HG03135 (cell line): ENCODE results near the gene SLC9A8.
A peak's percentile ranks its signal among the peaks of the same experiment; 100 is the strongest.
"Not testable (repeated sequence)": the region's sequence is repeated elsewhere in the genome, so short reads cannot be mapped to it uniquely, and the experiment has no call there.

Experiments used
- ATAC-seq: cut with Tn5 transposase; IDR thresholded peaks from one replicate; pipeline ENCODE4 v1.9.1; 2021; ENCODE audit warnings: mild to moderate bottlenecking, moderate library complexity; ENCODE audit not compliant: unreplicated experiment

SLC9A8 gene, protein sequence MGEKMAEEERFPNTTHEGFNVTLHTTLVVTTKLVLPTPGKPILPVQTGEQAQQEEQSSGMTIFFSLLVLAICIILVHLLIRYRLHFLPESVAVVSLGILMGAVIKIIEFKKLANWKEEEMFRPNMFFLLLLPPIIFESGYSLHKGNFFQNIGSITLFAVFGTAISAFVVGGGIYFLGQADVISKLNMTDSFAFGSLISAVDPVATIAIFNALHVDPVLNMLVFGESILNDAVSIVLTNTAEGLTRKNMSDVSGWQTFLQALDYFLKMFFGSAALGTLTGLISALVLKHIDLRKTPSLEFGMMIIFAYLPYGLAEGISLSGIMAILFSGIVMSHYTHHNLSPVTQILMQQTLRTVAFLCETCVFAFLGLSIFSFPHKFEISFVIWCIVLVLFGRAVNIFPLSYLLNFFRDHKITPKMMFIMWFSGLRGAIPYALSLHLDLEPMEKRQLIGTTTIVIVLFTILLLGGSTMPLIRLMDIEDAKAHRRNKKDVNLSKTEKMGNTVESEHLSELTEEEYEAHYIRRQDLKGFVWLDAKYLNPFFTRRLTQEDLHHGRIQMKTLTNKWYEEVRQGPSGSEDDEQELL

DNA sequence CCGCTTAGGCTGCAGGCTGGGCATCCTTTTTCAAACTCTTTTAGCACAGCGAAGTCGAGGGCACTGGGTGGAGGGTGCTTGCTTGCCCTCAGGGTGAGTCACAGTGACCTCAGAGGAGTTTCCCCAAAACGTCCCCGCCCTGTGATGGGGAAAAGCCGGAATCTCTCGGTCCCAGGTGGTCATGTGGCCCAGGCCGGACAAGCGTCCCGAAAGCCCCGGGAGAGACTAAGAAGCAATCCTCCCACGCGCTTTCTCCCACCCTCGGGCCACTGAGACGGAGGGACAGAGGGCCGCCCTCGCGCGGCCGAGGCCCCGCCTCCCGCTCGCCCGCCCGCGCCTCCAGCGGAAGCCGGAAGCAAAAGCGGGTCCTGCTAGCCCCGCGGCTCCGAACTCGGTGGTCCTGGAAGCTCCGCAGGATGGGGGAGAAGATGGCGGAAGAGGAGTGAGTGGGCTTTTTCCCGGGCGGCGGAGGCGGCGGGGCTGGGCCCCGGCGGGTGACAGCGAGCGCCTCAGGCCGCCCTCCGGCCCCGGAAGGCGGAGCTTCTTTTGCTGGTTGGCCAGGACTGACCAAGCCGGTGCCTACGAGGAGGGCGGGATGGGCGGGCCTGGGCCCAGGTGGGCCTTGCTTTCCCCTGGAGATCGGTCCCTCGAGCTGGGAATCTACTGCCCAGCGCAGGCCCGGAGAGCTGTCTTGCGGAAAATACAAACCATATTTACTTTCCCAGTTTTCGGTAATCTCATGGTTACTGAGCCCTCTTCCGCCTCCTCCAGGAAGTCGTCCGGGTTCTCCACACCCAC is at the start of gene SLC9A8:
Gene SLC9A8 (plus strand): TSS at position 322 of the 798 bp plus-strand sequence. CDS start 95 bp downstream, at position 417.
- ATAC-seq = peak; percentile 83

DNA sequence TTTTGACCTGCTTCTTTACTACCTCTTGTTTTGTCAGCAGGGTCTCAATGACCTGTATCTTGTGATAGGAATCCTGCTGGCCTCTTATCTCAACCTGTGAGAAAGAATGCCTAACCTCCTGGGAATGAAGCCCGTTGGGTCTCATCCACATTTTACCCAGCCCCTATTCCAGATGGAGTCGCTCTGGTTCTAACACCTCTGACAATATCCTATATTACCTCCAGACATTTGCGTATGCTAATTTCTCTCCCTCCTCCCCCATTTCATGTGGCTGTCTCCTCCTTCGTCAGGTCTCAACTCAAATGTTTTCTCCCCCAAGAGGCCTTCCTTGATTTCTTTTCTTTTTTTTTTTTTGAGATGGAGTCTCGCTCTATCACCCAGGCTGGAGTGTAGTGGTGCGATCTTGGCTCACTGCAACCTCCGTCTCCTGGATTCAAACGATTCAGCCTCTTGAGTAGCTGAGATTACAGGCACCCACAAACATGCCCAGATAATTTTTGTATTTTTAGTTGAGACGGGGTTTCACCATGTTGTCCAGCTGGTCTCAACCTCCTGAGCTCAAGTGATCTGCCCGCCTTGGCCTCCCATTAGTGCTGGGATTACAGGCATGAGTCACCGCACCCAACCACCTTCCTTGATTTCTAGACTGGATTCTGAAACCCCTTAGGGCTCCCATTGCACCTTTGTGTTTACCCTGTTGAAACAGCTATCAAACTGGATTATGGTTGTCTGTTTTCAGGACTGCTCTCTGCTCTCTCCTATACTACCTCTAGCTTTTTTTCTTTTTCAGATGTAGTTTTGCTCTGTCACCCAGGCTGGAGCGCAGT is 49.5 kb upstream of the SLC9A8 start:
- ATAC-seq = no peak

DNA sequence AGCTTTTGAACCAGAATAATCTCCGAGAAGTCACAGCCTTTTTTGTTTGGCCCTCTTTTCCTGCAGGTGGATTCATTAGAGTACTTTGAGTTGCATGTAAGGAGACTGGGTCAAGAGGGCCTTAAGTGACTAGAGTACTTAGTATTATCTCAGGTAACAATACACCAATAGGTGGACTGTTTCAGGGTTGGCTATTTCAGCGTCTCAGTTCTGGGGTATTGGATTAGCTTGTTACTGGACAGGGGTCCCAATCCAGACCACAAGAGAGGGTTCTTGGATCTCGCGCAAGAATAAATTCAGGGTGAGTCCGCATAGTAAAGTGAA is 47.3 kb upstream of the SLC9A8 start:
- ATAC-seq = no peak

DNA sequence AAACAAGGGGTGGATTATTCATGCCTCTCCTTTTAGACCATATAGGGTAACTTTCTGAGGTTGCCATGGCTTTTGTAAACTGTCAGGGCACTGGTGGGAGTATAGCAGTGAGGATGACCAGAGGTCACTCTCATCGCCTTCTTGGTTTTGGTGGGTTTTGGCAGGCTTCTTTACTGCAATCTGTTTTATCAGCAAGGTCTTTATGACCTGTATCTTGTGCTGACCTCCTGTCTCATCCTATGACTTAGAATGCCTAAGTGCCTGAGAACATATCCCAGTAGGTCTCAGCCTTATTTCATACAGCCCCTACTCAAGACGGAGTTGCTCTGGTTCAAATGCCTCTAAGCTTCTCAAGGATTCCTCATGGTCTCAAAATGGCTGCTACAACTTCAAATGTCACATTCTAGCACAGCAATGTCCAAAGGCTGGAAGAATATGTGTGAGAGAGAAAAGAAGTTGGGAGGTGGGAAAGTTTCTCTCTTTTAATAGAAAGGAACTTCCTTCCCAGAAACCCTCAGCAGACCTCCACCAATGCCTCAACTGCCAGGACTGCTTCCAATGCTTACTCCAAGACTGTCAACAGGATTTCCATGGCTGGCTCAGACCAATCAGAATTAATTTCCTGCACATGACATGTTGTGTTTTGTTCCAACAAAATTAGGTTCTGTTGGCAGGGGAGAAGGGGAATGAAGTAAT is 46.6 kb upstream of the SLC9A8 start:
- no peak for ATAC-seq

DNA sequence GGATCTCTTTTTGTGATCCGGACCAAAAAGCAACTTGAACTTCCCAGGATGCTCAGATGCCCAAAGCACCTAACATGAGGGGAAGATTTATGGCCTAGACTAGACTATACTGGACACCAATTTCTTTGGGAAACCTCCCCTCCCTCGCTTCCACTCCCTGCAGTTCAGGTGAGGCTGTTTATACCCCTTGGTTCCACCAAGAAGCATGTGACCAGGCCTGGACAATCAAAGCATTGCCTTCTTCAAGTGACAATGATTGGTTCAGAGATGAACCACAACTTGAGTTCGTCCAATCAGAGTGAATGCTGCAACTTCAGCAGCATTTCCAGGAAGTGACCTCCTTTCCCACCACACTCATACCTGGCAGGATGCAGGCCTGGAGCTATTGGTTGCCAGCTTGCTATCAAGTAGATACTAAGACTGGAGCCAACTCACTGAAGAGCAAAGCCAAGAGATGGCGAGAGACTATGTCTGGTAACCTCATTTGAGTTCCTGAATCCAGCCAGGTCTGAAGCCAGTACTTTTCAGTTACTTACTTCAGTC is 45.6 kb upstream of the SLC9A8 start:
- no peak for ATAC-seq

DNA sequence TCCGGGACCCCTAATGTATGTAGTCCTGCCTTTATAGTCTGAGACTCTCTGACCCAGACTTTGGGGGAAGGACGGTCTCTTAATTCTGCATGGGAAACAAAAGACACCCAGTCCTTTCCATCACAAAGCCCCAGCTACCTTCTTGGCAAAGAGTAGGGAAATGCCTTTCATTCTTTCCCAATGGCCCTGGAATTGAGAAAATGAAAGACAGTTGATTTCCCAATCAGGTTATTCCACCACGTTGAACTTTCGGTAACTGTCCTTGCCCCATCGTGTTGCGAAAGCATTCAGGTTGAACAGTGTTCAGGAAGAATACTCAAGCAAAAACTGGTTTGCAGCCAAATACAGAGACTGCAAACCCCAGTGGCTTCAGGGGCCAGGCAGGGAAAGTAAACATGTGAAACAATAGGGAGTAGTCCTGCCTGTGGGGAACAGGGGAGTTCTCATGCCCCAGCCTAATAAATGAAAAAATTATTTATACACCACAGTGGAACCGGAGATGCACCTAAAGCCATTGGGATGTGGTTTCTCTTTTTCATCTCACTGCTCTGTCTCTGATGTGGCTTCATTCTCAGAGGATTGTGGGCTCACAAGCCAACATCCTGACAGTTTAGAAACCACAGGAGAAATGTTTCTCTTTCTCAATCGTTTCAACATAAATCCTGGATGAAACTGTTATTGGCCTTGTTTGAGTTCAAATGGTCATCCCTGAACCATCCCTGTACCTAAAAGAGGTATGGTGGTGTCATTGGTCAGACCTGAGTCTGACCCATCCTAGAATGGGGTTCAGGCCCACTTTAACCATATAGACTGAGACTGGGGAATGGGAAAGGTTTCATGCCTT is 44.2 kb upstream of the SLC9A8 start:
- no peak for ATAC-seq

DNA sequence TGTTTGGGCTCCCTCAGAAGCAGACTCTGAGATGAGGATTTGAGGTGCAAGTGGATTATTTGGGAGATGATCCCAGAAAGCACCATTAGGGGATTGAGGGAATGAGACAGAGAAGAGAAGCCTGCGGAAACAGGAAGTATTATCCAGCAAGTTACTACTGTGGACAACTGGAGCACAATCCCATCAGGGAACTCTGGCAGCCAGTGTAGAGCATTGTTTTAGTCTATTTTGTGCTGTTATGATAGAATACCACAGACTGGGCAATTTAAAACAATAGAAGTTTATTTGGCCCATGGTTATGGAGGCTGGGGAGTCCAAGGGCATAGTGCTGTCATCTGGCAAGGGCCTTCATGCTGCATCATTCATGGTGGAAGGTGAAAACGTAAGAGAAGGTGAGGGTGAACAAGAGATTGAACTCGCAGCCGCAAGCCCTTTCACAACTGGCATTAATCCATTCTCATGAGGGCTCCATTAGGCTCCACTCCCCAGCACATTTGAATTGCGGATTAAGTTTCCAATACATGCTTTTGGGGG is 43.5 kb upstream of the SLC9A8 start:
- no peak for ATAC-seq

DNA sequence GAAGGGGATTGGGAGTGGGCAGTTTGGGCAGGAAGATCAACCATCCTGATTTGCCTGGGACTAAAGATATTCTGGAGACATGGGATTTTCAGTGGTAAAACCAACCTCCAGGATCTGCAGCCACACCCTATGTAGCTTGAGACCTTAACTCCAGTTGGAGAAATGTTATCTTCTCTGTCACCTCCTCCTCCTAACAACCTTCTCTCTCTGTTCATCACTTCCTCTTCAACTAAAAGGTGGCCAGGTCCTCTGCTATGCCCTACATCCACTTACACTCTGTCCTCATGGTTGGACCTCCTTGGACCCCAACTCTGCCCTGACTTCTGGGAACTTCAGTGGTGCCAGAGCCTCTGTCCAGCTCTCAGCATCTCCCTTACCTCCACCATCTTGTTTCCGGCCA is 42.0 kb upstream of the SLC9A8 start:
- ATAC-seq = no peak

DNA sequence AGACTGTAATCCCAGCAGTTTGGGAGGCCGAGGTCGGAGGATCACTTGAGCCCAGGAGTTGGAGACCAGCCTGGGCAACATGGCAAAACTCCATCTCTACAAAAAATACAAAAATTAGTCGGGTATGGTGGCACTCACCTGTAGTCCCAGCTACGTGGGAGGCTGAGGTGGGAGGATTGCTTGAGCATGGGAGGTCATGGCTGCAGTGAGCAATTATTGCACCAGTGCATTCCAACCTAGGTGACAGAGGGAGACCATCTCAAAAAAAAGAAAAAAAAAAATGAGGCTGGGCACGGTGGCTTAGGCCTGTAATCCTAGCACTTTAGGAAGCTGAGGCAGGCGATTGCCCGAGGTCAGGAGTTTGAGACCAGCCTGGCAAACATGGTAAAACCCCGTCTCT is 38.4 kb upstream of the SLC9A8 start:
- ATAC-seq = not testable (repeated sequence)

DNA sequence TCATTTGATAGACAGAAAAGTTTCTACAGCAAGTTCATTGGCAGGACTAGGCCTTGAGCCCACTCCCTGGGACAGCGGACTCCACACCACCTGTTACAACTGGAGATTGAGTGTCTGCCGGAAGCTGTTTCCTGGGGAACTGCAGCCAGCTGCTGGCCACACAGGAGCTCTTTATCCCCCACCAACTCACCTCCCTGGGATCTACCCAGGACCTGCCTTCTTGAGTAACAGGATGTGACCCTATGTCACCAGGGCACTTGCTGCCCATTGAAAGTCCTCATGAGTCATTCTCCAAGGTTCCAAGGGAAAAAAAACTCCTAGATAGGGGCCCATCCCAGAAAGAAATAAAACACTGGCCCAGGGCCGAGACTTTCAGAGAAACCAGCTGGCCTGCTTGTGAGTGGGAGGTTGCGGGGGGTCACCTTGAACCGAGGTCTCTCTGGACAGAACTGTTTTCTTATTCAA is 37.4 kb upstream of the SLC9A8 start:
- no peak for ATAC-seq

DNA sequence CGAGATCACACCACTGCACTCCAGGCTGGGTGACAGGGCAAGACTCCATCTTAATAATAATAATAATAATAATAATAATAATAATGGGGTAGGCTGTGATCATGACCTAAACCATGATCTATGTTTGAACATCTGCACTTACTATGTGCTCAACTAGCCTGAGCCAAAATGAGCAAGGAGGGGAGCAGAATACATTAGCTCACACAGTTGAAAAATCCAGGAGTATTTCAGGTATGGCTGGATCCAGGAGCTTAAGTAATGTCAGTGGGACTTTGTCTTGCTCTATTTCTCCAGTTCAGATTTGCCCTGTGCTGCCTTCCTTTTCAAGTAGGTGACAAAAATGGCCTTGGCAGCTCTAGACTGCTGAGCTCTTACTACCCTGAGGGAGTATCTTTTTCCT is 32.7 kb upstream of the SLC9A8 start:
- no peak for ATAC-seq

DNA sequence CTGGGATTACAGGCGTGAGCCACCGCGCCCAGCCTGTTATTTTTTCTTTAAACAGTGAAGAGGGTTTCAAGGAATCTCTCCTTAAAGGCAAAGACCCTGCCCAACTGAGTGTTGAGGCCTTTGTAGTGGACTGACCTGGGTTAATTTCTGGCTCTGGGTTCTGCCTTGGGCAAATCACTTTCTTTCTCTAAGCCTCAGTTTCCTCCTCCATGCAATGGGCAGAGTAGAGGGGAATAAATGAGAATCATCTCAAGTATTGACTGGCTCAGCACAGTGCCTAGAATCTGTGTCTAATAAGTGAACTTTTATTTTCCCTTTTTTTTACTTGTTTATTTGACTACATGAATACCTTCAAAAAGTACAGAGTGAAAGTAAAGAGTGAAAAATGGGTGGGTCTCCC is 31.0 kb upstream of the SLC9A8 start:
- ATAC-seq = no peak

DNA sequence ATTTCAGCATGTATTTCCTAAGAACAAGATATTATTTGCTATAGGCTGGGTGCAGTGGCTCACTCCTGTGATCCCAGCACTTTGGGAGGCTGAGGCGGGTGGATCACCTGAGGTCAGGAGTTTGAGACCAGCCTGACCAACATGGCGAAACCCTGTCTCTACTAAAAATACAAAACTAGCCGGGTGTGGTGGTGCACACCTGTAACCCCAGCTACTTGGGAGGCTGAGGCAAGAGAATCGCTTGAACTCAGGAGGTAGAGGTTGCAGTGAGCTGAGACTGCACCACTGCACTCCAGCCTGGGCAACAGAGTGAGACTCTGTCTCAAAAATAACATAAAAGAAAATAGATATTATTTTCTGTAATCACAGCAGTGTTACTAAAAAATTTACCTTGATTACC is 30.2 kb upstream of the SLC9A8 start:
- not testable (repeated sequence) for ATAC-seq

DNA sequence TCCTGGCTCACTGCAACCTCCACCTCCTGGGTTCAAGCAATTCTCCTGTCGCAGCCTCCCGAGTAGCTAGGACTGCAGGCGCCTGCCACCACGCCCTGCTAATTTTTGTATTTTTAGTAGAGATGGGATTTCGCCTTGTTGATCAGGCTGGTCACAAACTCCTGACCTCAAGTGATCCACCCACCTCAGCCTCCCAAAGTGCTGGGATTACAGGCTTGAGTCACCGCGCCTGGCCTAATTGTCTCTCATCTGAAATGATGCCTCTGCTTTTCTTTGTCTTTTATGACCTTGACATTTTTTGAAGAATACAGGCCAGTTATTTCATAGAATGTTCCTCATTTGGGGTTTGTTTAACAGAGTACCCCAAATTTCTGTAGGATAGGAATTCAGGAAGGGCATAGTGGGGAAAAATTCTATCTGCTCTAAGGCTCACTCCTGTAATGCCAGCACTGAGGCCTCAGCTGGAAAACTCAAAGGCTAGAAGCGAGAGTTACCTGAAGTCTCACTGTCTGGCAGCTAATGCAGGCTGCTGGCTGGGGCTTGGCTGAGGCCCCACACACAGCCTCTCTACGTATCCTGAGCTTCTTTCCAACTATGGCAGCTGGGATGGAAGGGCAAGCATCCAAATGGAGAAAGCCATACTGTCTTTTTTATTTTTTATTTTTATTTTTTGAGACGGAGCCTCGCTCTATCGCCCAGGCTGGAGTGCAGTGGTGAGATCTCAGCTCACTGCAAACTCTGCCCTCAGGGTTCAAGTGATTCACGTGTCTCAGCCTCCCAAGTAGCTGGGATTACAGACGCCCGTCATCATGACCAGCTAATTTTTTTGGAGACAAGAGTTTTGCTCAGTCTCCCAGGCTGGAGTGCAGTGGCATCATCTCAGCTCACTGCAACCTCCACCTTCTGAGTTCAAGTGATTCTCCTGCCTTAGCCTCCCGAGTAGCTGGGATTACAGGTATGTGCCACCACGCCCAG is 29.3 kb upstream of the SLC9A8 start:
- ATAC-seq = not testable (repeated sequence)

DNA sequence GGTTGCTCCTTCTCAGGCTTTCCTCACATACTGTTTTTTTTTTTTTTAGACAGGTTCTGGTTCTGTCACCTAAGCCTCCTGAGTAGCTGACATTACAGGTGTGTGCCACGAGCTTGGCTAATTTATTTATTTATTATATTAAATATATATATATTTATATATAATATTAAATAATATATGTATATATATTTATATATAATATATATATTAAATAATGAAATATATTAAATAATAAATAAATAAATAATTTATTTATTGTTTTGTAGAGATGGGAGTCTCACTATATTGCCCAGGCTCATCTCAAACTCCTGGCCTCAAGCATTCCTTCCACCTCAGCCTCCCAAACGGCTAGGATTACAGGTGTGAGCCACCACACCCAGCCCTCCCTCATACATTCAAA is 28.3 kb upstream of the SLC9A8 start:
- no peak for ATAC-seq

DNA sequence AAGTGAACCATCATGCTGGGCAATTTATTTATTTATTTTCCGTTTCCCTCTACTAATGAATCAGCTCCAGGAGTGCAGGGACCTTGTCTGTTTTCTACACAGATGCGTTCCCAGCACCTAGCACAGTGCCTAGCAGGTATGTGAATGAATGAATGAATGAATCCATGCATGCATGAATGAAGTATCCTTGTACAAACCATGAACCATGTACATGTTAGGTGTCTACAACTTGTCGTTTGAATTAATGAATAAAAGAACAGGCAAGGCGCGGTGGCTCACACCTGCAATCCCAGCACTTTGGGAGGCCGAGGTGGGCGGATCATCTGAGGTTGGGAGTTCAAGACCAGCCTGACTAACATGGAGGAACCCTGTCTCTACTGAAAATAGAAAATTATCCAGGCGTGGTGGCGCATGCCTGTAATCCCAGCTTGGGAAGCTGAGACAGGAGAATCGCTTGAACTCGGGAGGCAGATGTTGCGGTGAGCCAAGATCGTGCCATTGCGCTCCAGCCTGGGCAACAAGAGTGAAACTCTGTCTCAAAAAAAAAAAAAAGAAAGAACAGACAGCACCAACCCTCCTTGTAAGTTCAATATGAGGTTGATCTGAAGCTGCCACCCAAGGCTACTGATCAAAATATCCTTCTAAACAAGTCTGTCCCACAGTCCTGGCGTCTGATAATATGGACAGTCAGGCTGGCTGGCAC is 27.3 kb upstream of the SLC9A8 start:
- no peak for ATAC-seq

DNA sequence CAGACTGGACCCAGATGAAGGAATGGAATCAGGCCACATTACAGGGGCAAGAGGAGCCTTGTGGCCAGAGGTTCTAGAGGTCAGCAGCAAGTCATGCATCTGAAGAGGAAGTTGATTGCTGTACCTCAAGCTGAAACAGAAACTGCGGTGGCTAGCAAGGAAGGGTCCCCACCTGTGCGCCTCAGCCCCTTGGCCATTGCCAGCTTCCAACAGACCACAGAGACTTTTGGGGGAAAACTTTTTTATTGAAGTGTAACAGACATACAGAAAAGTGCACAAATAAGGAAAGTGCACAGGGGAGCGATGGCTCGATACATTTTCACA is 26.8 kb upstream of the SLC9A8 start:
- ATAC-seq = peak; percentile 89
